D721Med (cell line): ENCODE results near the gene TF.
"Not testable (repeated sequence)": the region's sequence is repeated elsewhere in the genome, so short reads cannot be mapped to it uniquely, and the experiment has no call there.

Experiments used
- DNase-seq: peaks from one replicate; pipeline ENCODE4 v3.0.0; 2011; ENCODE audit warnings: low spot score; ENCODE audit not compliant: insufficient read length
- FAIRE-seq: peaks from 2 replicates; lab custom pipeline; 2011; peaks lifted over from hg19 to GRCh38; lab: Jason Lieb, UNC
- CTCF ChIP-seq: IDR thresholded peaks from 2 replicates; pipeline ENCODE4 v1.5.1; 2012; ENCODE audit warnings: mild to moderate bottlenecking, control low read depth; ENCODE audit not compliant: insufficient read depth; ENCODE audit errors: missing control alignments

TF gene

GRCh38 chr3:133777807-133778568 is 31.8 kb downstream of the TF start:
- FAIRE-seq, result no peak
- DNase-seq, result no peak

GRCh38 chr3:133779626-133780203 is 33.5 kb downstream of the TF start:
- TF ChIP-seq CTCF, result no peak
- no peak for FAIRE-seq

More at GRCh38 chr3:133777807-133778568, 31.8 kb downstream of the TF start:
- no peak for TF ChIP-seq CTCF

GRCh38 chr3:133780756-133781155 is 34.6 kb downstream of the TF start:
- not testable (repeated sequence) for FAIRE-seq, DNase-seq

More at GRCh38 chr3:133779626-133780203, 33.5 kb downstream of the TF start:
- DNase-seq, result no peak

GRCh38 chr3:133781570-133781969 is 35.4 kb downstream of the TF start:
- no peak for FAIRE-seq
- no peak for TF ChIP-seq CTCF

GRCh38 chr3:133782454-133782853 is 36.3 kb downstream of the TF start:
- DNase-seq (no peak), FAIRE-seq (no peak)

More at GRCh38 chr3:133781570-133781969, 35.4 kb downstream of the TF start:
- no peak for DNase-seq

GRCh38 chr3:133783762-133784161 is 37.6 kb downstream of the TF start:
- FAIRE-seq (no peak), DNase-seq (no peak)
- no peak for TF ChIP-seq CTCF

More at GRCh38 chr3:133782454-133782853, 36.3 kb downstream of the TF start:
- no peak for TF ChIP-seq CTCF

GRCh38 chr3:133788024-133788423 is 41.8 kb downstream of the TF start:
- no peak for FAIRE-seq
- no peak for DNase-seq
- no peak for TF ChIP-seq CTCF
